Natural killer cell (primary cell): ENCODE data around the gene CMIP. TPM values are rescaled to one million over a fixed set of nuclear protein-coding genes. Genes with fewer than 3 reads are reported as not detected.

ENCODE experiments used
- ATAC-seq, 3 donors: fragments of 150-1000 bp in 2 of 3; fragments of 200-7000 bp in 1 of 3; cut with Tn5 transposase; 1 replicate in 1 of 3; 2 replicates in 2 of 3; pipeline ENCODE4 v1.10.0; 2021; ENCODE audit warnings: mild to moderate bottlenecking in 2 of 3, moderate library complexity in 2 of 3
- DNase-seq, 2 donors: peaks; one replicate each; pipeline versions ENCODE4 v3.0.0 to v3.0.0-alpha.2; 2013 to 2021; ENCODE audit warnings: mixed read lengths in 1 of 2
- H3K27ac ChIP-seq: one replicate; pipeline ENCODE4 v1.5.1; 2013; ENCODE audit warnings: mild to moderate bottlenecking, low read length
- H3K27me3 ChIP-seq: one replicate; pipeline ENCODE4 v1.6.1; 2013; ENCODE audit warnings: low read length; ENCODE audit not compliant: control insufficient read depth, insufficient read depth
- H3K36me3 ChIP-seq: one replicate; pipeline ENCODE4 v1.6.1; 2013; ENCODE audit warnings: low read length; ENCODE audit not compliant: control insufficient read depth, insufficient read depth
- H3K4me1 ChIP-seq: one replicate; pipeline ENCODE4 v1.6.1; 2013; ENCODE audit warnings: low read length; ENCODE audit not compliant: control insufficient read depth, insufficient read depth
- H3K4me3 ChIP-seq: one replicate; pipeline ENCODE4 v1.5.1; 2013; ENCODE audit warnings: low read length
- H3K9me3 ChIP-seq: one replicate; pipeline ENCODE4 v1.6.1; 2013; ENCODE audit warnings: low read length; ENCODE audit not compliant: control insufficient read depth, insufficient read depth
- H3K27ac Mint-ChIP-seq, 2 donors: one replicate each; pipeline ENCODE4 v1.8.0; 2022; ENCODE audit warnings: mild to moderate bottlenecking in 2 of 2, mixed read lengths in 2 of 2, moderate library complexity in 1 of 2
- H3K27me3 Mint-ChIP-seq, 2 donors: one replicate each; pipeline ENCODE4 v1.8.0; 2022; ENCODE audit warnings: low read depth in 2 of 2, mixed read lengths in 2 of 2
- H3K36me3 Mint-ChIP-seq: one replicate; pipeline ENCODE4 v1.8.0; 2022; ENCODE audit warnings: mixed read lengths
- H3K4me1 Mint-ChIP-seq, 2 donors: one replicate each; pipeline ENCODE4 v1.8.0; 2022; ENCODE audit warnings: mixed read lengths in 2 of 2
- H3K4me3 Mint-ChIP-seq: one replicate; pipeline ENCODE4 v1.8.0; 2022; ENCODE audit warnings: mild to moderate bottlenecking, moderate library complexity, mixed read lengths
- H3K9me3 Mint-ChIP-seq, 2 donors: one replicate each; pipeline ENCODE4 v1.8.0; 2022; ENCODE audit warnings: mixed read lengths in 2 of 2
- WGBS: methylation state at CpG from one replicate; pipeline ENCODE4 v1.1.7; 2013; ENCODE audit warnings: missing lambda C conversion rate; ENCODE audit not compliant: insufficient coverage; 5-methylcytosine and 5-hydroxymethylcytosine counted together
- intact Hi-C: fragments of 100-400 bp; cut with micrococcal nuclease; formaldehyde crosslinking; loops from one replicate; pipeline ENCODE4 v1.14.2; 2022
- total RNA-seq, 4 donors: library from RNA; stranded (reverse); fragments of 120-200 nt in 1 of 4; gene quantifications; one replicate each; pipeline versions ENCODE4 v1.2.3 to v1.2.4, GENCODE V29; 2013 to 2022
- TF ChIP-seq, protein P1 (sequence below): fragments of 200-600 bp; IDR thresholded peaks from one replicate; pipeline ENCODE4 v1.8.0; 2022; ENCODE audit warnings: antibody characterized with exemption

CMIP gene
- total RNA-seq, 3 donors from 2014 or later (not counting 1 experiment from before 2014, with no cell fraction given): 88.2 to 115 (median 91.5) TPM

- Histone ChIP-seq H3K4me1 (no peaks in the 10 kb centered on the region), H3K9me3 (no peaks in the 10 kb centered on the region), H3K36me3 (peaks cover 56% of the 10 kb centered on the region), H3K27ac (no peak overlapping the region), H3K4me3 (no peak overlapping the region), H3K27me3 (no peaks in the 10 kb centered on the region)
- Mint-ChIP-seq H3K9me3 (no peaks in the 10 kb centered on the region), H3K27ac (no peak overlapping the region), H3K4me3 (no peak overlapping the region), H3K4me1 (no peaks in the 10 kb centered on the region), H3K36me3 (peaks cover 9% of the 10 kb centered on the region), H3K27me3 (no peaks in the 10 kb centered on the region)
- DNase-seq (no peak), ATAC-seq (no peak)
- TF ChIP-seq, protein P1, sequence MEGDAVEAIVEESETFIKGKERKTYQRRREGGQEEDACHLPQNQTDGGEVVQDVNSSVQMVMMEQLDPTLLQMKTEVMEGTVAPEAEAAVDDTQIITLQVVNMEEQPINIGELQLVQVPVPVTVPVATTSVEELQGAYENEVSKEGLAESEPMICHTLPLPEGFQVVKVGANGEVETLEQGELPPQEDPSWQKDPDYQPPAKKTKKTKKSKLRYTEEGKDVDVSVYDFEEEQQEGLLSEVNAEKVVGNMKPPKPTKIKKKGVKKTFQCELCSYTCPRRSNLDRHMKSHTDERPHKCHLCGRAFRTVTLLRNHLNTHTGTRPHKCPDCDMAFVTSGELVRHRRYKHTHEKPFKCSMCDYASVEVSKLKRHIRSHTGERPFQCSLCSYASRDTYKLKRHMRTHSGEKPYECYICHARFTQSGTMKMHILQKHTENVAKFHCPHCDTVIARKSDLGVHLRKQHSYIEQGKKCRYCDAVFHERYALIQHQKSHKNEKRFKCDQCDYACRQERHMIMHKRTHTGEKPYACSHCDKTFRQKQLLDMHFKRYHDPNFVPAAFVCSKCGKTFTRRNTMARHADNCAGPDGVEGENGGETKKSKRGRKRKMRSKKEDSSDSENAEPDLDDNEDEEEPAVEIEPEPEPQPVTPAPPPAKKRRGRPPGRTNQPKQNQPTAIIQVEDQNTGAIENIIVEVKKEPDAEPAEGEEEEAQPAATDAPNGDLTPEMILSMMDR: no peak
- WGBS: 94% methylated on average over 11 of the region's 11 CpGs
- intact Hi-C loops: no loop called here
Measured at GRCh38 chr16:81708266-81709015, 263.8 kb downstream of the CMIP start.

- TF ChIP-seq, protein P1: no peak
- intact Hi-C loops: no loop called here
- H3K36me3 ChIP-seq: peaks cover 51% of the 10 kb centered on the region
- H3K27ac ChIP-seq: no peak overlapping the region
- H3K4me3 ChIP-seq: no peak overlapping the region
- no peaks in the 10 kb centered on the region for H3K4me1 Mint-ChIP-seq
- DNase-seq: no peak
- no peaks in the 10 kb centered on the region for H3K9me3 Mint-ChIP-seq
- no peaks in the 10 kb centered on the region for H3K9me3 ChIP-seq
- no peaks in the 10 kb centered on the region for H3K27me3 ChIP-seq
- no peaks in the 10 kb centered on the region for H3K4me1 ChIP-seq
- ATAC-seq: no peak
- H3K4me3 Mint-ChIP-seq: no peak overlapping the region
- H3K27me3 Mint-ChIP-seq: no peaks in the 10 kb centered on the region
- 78% methylated on average over 21 of the region's 21 CpGs for WGBS
- no peak overlapping the region for H3K27ac Mint-ChIP-seq
- H3K36me3 Mint-ChIP-seq: peaks cover 9% of the 10 kb centered on the region
Measured at GRCh38 chr16:81709016-81709900, 264.6 kb downstream of the CMIP start.

GRCh38 chr16:81710044-81710443, 265.4 kb downstream of the CMIP start:
- no peak overlapping the region for H3K4me3 ChIP-seq
- H3K36me3 ChIP-seq: peaks cover 46% of the 10 kb centered on the region
- H3K4me1 ChIP-seq: peaks cover 7% of the 10 kb centered on the region
- Mint-ChIP-seq H3K9me3 (no peaks in the 10 kb centered on the region), H3K4me3 (no peak overlapping the region), H3K4me1 (peaks cover 5 to 6% of the 10 kb centered on the region in 2 donors), H3K27ac (no peak overlapping the region), H3K27me3 (no peaks in the 10 kb centered on the region), H3K36me3 (peaks cover 9% of the 10 kb centered on the region)
- no peak overlapping the region for H3K27ac ChIP-seq
- TF ChIP-seq, protein P1: no peak
- 95% methylated on average over 20 of the region's 20 CpGs for WGBS
- intact Hi-C loops: no loop called here
- H3K9me3 ChIP-seq: no peaks in the 10 kb centered on the region
- ATAC-seq (no peak), DNase-seq (no peak)
- no peaks in the 10 kb centered on the region for H3K27me3 ChIP-seq
